ENCODE measurements around the gene TMEM63A. TPM values are rescaled to one million over a fixed set of nuclear protein-coding genes. Genes with fewer than 3 reads are reported as not detected.
A peak's percentile ranks its signal among the peaks of the same experiment; 100 is the strongest.
"Not testable (repeated sequence)": the region's sequence is repeated elsewhere in the genome, so short reads cannot be mapped to it uniquely, and the experiment has no call there.

TMEM63A gene
- total and polyA plus RNA-seq, 2 experiments from 2014 or later = 11.9 to 13.5 TPM

- no peak for DNase-seq
- Histone ChIP-seq H3K9me2 (ENCODE audit: insufficient read depth) (no peaks in the 10 kb centered on the region), H3K4me2 (ENCODE audit: unreplicated experiment) (no peak overlapping the region), H3K36me3 (ENCODE audit: low read depth) (no peaks in the 10 kb centered on the region), H3F3A (ENCODE audit: insufficient read depth) (no peaks in the 10 kb centered on the region), H4K20me1 (ENCODE audit: insufficient read depth) (no peaks in the 10 kb centered on the region), H3K27me3 (replicated peaks; ENCODE audit: insufficient read depth) (no peaks in the 10 kb centered on the region), H3K9me3 (ENCODE audit: low read depth) (no peaks in the 10 kb centered on the region), H3K27ac (no peak overlapping the region), H3K9ac (no peak overlapping the region), H3K79me2 (ENCODE audit: insufficient read depth) (no peaks in the 10 kb centered on the region), H2AFZ (no peak overlapping the region), H3K4me3 (no peak overlapping the region), H3K4me1 (ENCODE audit: insufficient read depth) (no peaks in the 10 kb centered on the region)
- WGBS, 2 experiments (ENCODE audit: low coverage in 1 of 2, low lambda C conversion rate in 2 of 2, missing lambda C conversion rate in 2 of 2) = 86 to 90% methylated on average over 13 to 14 of the region's 14 CpGs
- in situ Hi-C loops (cut with MboI) = no loop called here
- no peak for TF ChIP-seq EZH2 (IDR thresholded peaks at IDR 0.05; ENCODE audit: insufficient read depth, poor library complexity, severe bottlenecking)
Measured at GRCh38 chr1:225838793-225839192, 43.4 kb downstream of the TMEM63A start.

- H3K9me2 ChIP-seq (ENCODE audit: insufficient read depth); H3K4me3 ChIP-seq; H3K79me2 ChIP-seq (ENCODE audit: insufficient read depth); H3K27me3 ChIP-seq (replicated peaks; ENCODE audit: insufficient read depth); H3K9ac ChIP-seq; H3K36me3 ChIP-seq (ENCODE audit: low read depth); H2AFZ ChIP-seq; H4K20me1 ChIP-seq (ENCODE audit: insufficient read depth); H3K9me3 ChIP-seq (ENCODE audit: low read depth); H3K4me1 ChIP-seq (ENCODE audit: insufficient read depth); DNase-seq; H3K27ac ChIP-seq; H3K4me2 ChIP-seq (ENCODE audit: unreplicated experiment); in situ Hi-C loops (cut with MboI); H3F3A ChIP-seq (ENCODE audit: insufficient read depth): not testable (repeated sequence)
- WGBS, 2 experiments (ENCODE audit: low coverage in 1 of 2, low lambda C conversion rate in 2 of 2, missing lambda C conversion rate in 2 of 2) = 87 to 91% methylated on average over 4 of the region's 4 CpGs
Measured at GRCh38 chr1:225836296-225836695, 45.9 kb downstream of the TMEM63A start.

GRCh38 chr1:225835856-225836255, 46.3 kb downstream of the TMEM63A start:
- H3K4me1 ChIP-seq (ENCODE audit: insufficient read depth) = no peaks in the 10 kb centered on the region
- H2AFZ ChIP-seq = no peak overlapping the region
- H3K4me3 ChIP-seq = no peak overlapping the region
- no peaks in the 10 kb centered on the region for H4K20me1 ChIP-seq (ENCODE audit: insufficient read depth)
- H3K36me3 ChIP-seq (ENCODE audit: low read depth) = no peaks in the 10 kb centered on the region
- H3K27ac ChIP-seq = no peak overlapping the region
- no peaks in the 10 kb centered on the region for H3K9me2 ChIP-seq (ENCODE audit: insufficient read depth)
- no peaks in the 10 kb centered on the region for H3K27me3 ChIP-seq (replicated peaks; ENCODE audit: insufficient read depth)
- DNase-seq = peak; percentile 29
- H3K9ac ChIP-seq = no peak overlapping the region
- TF ChIP-seq EZH2phosphoT487 (IDR thresholded peaks at IDR 0.05; ENCODE audit: insufficient read depth, low read depth) (no peak), EZH2 (IDR thresholded peaks at IDR 0.05; ENCODE audit: insufficient read depth, poor library complexity, severe bottlenecking) (no peak)
- no peaks in the 10 kb centered on the region for H3K79me2 ChIP-seq (ENCODE audit: insufficient read depth)
- H3K4me2 ChIP-seq (ENCODE audit: unreplicated experiment) = no peak overlapping the region
- WGBS, 2 experiments (ENCODE audit: low coverage in 1 of 2, low lambda C conversion rate in 2 of 2, missing lambda C conversion rate in 2 of 2) = 7 to 13% methylated on average over 3 of the region's 3 CpGs
- in situ Hi-C loops (cut with MboI) = no loop called here
- no peaks in the 10 kb centered on the region for H3K9me3 ChIP-seq (ENCODE audit: low read depth)
- no peaks in the 10 kb centered on the region for H3F3A ChIP-seq (ENCODE audit: insufficient read depth)

GRCh38 chr1:225834417-225835329, 47.5 kb downstream of the TMEM63A start:
- H3K9me2 ChIP-seq (ENCODE audit: insufficient read depth) = no peaks in the 10 kb centered on the region
- H3K36me3 ChIP-seq (ENCODE audit: low read depth) = no peaks in the 10 kb centered on the region
- no peaks in the 10 kb centered on the region for H3K9me3 ChIP-seq (ENCODE audit: low read depth)
- H2AFZ ChIP-seq = no peak overlapping the region
- H3F3A ChIP-seq (ENCODE audit: insufficient read depth) = no peaks in the 10 kb centered on the region
- no peak overlapping the region for H3K4me3 ChIP-seq
- TF ChIP-seq EZH2 (IDR thresholded peaks at IDR 0.05; ENCODE audit: insufficient read depth, poor library complexity, severe bottlenecking) (no peak), EZH2phosphoT487 (IDR thresholded peaks at IDR 0.05; ENCODE audit: insufficient read depth, low read depth) (no peak)
- no peaks in the 10 kb centered on the region for H3K79me2 ChIP-seq (ENCODE audit: insufficient read depth)
- H4K20me1 ChIP-seq (ENCODE audit: insufficient read depth) = no peaks in the 10 kb centered on the region
- 46% methylated on average over 7 of the region's 7 CpGs for WGBS, 2 experiments (ENCODE audit: low coverage in 1 of 2, low lambda C conversion rate in 2 of 2, missing lambda C conversion rate in 2 of 2)
- peak; percentile 66 for DNase-seq
- H3K9ac ChIP-seq = no peak overlapping the region
- no peaks in the 10 kb centered on the region for H3K27me3 ChIP-seq (replicated peaks; ENCODE audit: insufficient read depth)
- H3K4me1 ChIP-seq (ENCODE audit: insufficient read depth) = no peaks in the 10 kb centered on the region
- in situ Hi-C loops (cut with MboI) = no loop called here
- H3K4me2 ChIP-seq (ENCODE audit: unreplicated experiment) = no peak overlapping the region
- H3K27ac ChIP-seq = no peak overlapping the region
